K562 (cell line): ENCODE results near the gene OR12D2. TPM values are rescaled to one million over a fixed set of nuclear protein-coding genes. Genes with fewer than 3 reads are reported as not detected.

ENCODE experiments used
- CREBBP ChIP-seq: IDR thresholded peaks from one replicate; pipeline ENCODE4 v1.6.1; 2012; ENCODE audit warnings: low read depth, mild to moderate bottlenecking, control low read depth, inconsistent platforms, low read length
- E2F4 ChIP-seq: sonication (generic); formaldehyde crosslinking; IDR thresholded peaks from 2 replicates; pipeline ENCODE4 v1.8.0; 2022; ENCODE audit warnings: mild to moderate bottlenecking, low read depth, missing genetic modification reagents
- ELF2 ChIP-seq: fragments of 250-450 bp; sonication (Bioruptor Pico); IDR thresholded peaks from 2 replicates; pipeline ENCODE4 v1.5.0; 2021; ENCODE audit warnings: mild to moderate bottlenecking
- GTF2F1 ChIP-seq: IDR thresholded peaks from 2 replicates; pipeline ENCODE4 v1.6.1; 2011; ENCODE audit warnings: low read depth, low read length, improper control_type of control experiment
- KDM5B ChIP-seq: fragments of 200-600 bp; sonication (generic); IDR thresholded peaks from 2 replicates; pipeline ENCODE4 v1.6.1; 2012; ENCODE audit warnings: low read depth, mild to moderate bottlenecking, moderate library complexity, low read length, control low read depth, inconsistent platforms; ENCODE audit not compliant: insufficient replicate concordance
- MECOM ChIP-seq: fragments of 250-450 bp; sonication (Bioruptor Pico); IDR thresholded peaks from 2 replicates; pipeline ENCODE4 v1.8.0; 2022; ENCODE audit warnings: inconsistent platforms
- RERE ChIP-seq: sonication (generic); formaldehyde crosslinking; IDR thresholded peaks from 2 replicates; pipeline ENCODE4 v1.8.0; 2023; ENCODE audit warnings: missing genetic modification reagents, mild to moderate bottlenecking, borderline replicate concordance
- THAP12 ChIP-seq: fragments of 250-450 bp; sonication (Bioruptor Pico); IDR thresholded peaks from 2 replicates; pipeline ENCODE4 v1.9.0; 2021; ENCODE audit warnings: mild to moderate bottlenecking, inconsistent platforms
- ZBTB17 ChIP-seq: fragments of 450-650 bp; formaldehyde crosslinking; IDR thresholded peaks from 2 replicates; pipeline ENCODE4 v1.4.0; 2020; ENCODE audit warnings: mild to moderate bottlenecking
- ZBTB33 ChIP-seq: sonication (generic); formaldehyde crosslinking; IDR thresholded peaks from 2 replicates; pipeline ENCODE4 v1.8.1; 2023; ENCODE audit warnings: mild to moderate bottlenecking, missing genetic modification reagents
- ZNF274 ChIP-seq: IDR thresholded peaks from 2 replicates; pipeline ENCODE4 v1.6.1; 2011; ENCODE audit warnings: low read depth, mild to moderate bottlenecking, low read length, moderate library complexity, borderline replicate concordance
- polyA plus RNA-seq, 8 experiments: library from polyadenylated mRNA; depleted of rRNA in 4 of 8; stranded (reverse) in 5 of 8; unstranded in 3 of 8; fragments of >200 nt; fragmentation: Nextera tagmentation in 2 of 8; fragmentation: Illumina TruSeq in 1 of 8; extraction: Ambion mirVana in 2 of 8; extraction: Trizol in 1 of 8; gene quantifications; 2 replicates each; pipeline versions ENCODE4 v1.2.1 to v1.2.3, GENCODE V29; 2011 to 2014; ENCODE audit warnings: inconsistent platforms in 1 of 8, missing spikeins in 1 of 8
- total RNA-seq, 7 experiments: library from RNA; depleted of rRNA in 6 of 7; stranded (reverse); fragments of >200 nt in 6 of 7; fragmentation: Illumina TruSeq in 2 of 7; extraction: Trizol in 2 of 7; gene quantifications; 2 replicates each; pipeline versions ENCODE4 v1.2.1 to v1.2.3, GENCODE V29; 2011 to 2021; ENCODE audit warnings: low replicate concordance in 1 of 7
- TF ChIP-seq, protein P1 (sequence below), 2 experiments: fragments of 200-800 bp in 1 of 2; sonication (Bioruptor generic) in 1 of 2; sonication (generic) in 1 of 2; formaldehyde crosslinking in 1 of 2; IDR thresholded peaks in 1 of 2; conservative IDR thresholded peaks in 1 of 2; 2 replicates each; pipeline versions ENCODE4 v1.5.0 to v1.6.1; 2016 to 2020; ENCODE audit warnings: missing compliant biosample characterization in 1 of 2, missing genetic modification characterization in 1 of 2, missing genetic modification reagents in 1 of 2

Gene OR12D2
- total and polyA plus RNA-seq, 9 of the 15 experiments (the other 6 are each of a cell fraction or from before 2014, with no cell fraction given) = not detected

- no peak for TF ChIP-seq RERE (CRISPR knock-in tag)
- TF ChIP-seq, protein P1, sequence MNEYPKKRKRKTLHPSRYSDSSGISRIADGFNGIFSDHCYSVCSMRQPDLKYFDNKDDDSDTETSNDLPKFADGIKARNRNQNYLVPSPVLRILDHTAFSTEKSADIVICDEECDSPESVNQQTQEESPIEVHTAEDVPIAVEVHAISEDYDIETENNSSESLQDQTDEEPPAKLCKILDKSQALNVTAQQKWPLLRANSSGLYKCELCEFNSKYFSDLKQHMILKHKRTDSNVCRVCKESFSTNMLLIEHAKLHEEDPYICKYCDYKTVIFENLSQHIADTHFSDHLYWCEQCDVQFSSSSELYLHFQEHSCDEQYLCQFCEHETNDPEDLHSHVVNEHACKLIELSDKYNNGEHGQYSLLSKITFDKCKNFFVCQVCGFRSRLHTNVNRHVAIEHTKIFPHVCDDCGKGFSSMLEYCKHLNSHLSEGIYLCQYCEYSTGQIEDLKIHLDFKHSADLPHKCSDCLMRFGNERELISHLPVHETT (CRISPR knock-in tag; conservative IDR thresholded peaks at IDR 0.05 in 1 of 2, IDR thresholded peaks at IDR 0.05 in 1 of 2) = no peak
- TF ChIP-seq MECOM (CRISPR knock-in tag) = no peak
- no peak for TF ChIP-seq ZNF274
- no peak for TF ChIP-seq E2F4 (CRISPR knock-in tag)
- TF ChIP-seq GTF2F1 = no peak
- no peak for TF ChIP-seq CREBBP
- peak; percentile 78 for TF ChIP-seq ELF2 (CRISPR knock-in tag)
- no peak for TF ChIP-seq ZBTB33
- peak; percentile 97 for TF ChIP-seq ZBTB17 (CRISPR knock-in tag)
- TF ChIP-seq THAP12 = no peak
- no peak for TF ChIP-seq KDM5B
Observed at GRCh38 chr6:29442719-29443118, 47.3 kb downstream of the OR12D2 start (continued).
